Suppressor macrophage treated with lipopolysaccharide for 4 hours (primary cell): ENCODE data around the gene MACROH2A2.
A peak's percentile ranks its signal among the peaks of the same experiment; 100 is the strongest.
"Not testable (repeated sequence)": the region's sequence is repeated elsewhere in the genome, so short reads cannot be mapped to it uniquely, and the experiment has no call there.

Experiments used
- DNase-seq: peaks from one replicate; pipeline ENCODE4 v3.0.0-alpha.2; 2020

MACROH2A2 gene

DNA sequence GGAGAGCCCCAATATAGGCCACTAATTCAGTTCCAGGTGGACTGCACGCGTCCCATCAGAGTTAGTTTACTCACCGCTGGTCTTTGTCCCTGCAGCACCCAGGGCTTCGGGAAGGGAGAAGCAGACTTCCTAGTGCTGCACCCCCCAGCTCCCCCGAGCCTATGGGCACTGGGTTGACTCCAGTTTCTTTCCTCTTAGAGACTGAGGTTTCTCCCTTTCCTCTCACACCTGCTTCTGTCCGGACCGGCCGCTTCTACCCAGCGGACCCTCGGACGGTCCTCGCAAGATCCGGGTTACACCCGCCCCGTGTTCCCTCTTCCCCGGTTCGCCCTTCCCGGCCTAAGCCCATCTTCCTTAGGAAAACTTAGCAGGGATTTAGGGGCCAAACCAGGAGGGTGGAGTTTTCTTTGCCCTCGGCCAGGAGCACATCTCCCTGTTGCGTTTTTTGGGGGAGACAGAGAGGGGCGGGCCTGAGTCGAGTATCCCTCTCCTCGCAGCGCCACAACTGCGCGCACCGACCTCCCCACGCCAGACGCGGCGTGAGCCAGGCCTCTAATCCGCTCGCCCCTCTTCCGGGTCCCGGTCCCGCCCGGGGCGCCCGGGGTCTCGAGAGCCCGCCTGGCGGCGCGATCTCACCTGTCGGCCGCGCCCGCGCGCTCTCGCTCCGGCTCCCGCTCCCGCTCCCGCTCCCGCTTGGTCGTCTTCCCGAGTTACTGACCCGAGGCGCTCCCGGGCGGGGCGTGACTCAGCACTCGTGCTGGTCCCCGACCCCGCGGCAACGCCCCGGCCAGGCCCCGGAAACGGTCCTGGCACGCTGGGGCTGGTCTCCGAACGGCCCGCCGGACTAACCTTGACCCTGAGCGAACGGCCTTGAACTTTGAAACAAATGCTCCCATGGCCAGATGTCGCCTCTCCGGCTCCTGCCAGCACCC lies 79.7 kb downstream of the MACROH2A2 start, which contains the start of gene AIFM2:
Gene AIFM2 (minus strand): TSS at position 728 of the 932 bp plus-strand sequence. CDS start 8,741 bp downstream, outside the sequence.
- peak; percentile 76 for DNase-seq

DNA sequence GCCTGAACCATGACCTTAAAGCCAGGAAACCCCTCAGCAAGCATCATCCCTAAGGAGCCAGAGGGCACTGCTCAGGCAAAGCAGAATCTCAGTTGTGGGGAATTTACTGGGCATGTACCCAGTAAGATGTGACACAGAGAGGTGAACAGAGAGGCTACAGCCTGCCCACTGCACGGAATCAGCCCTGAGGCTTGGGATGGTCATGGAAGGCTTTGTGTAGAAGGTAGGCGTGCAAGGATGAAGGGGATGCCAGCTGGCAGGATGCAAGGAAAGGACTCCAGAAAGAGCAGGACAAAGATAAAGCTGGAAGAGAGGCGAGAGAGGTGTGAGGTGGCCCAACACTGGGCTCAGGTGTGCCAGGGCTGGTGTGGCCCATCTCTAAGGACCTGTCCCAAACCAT lies 82.4 kb downstream of the MACROH2A2 start:
- no peak for DNase-seq

DNA sequence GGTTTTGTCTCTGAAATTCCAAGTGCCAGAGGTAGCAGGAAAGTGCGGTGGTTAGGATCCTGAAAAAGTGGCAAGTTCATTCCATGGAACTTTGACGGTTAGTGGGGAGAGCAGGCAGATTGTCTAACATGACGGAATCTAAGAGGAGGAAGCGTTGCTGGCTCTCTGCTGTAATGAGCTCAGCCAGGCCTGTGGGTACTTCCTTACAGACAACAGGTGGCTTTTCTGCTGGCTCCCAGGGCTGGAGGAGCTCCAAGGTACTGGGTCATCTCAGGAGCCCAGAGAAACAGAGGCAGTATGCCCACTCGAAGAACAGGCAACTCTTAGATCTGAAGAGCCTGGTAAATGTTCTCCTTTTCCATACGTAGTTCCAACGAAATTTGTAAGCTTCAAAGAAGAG lies 83.0 kb downstream of the MACROH2A2 start:
- no peak for DNase-seq

DNA sequence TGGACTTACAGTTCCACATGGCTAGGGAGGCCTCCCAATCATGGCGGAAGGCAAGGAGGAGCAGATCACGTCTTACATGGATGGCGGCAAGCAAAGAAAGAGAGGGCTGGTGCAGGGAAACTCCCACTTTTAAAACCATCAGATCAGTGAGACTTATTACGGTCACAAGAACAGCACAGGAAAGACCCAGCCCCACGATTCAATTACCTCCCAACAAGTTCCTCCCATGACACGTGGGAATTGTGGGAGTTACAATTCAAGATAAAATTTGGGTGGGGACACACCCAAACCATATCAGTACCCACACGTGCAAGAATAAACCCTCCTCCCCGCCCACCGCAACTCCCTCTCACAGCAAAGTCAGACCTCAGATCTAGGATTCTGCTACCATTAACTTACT lies 84.5 kb downstream of the MACROH2A2 start:
- no peak for DNase-seq

DNA sequence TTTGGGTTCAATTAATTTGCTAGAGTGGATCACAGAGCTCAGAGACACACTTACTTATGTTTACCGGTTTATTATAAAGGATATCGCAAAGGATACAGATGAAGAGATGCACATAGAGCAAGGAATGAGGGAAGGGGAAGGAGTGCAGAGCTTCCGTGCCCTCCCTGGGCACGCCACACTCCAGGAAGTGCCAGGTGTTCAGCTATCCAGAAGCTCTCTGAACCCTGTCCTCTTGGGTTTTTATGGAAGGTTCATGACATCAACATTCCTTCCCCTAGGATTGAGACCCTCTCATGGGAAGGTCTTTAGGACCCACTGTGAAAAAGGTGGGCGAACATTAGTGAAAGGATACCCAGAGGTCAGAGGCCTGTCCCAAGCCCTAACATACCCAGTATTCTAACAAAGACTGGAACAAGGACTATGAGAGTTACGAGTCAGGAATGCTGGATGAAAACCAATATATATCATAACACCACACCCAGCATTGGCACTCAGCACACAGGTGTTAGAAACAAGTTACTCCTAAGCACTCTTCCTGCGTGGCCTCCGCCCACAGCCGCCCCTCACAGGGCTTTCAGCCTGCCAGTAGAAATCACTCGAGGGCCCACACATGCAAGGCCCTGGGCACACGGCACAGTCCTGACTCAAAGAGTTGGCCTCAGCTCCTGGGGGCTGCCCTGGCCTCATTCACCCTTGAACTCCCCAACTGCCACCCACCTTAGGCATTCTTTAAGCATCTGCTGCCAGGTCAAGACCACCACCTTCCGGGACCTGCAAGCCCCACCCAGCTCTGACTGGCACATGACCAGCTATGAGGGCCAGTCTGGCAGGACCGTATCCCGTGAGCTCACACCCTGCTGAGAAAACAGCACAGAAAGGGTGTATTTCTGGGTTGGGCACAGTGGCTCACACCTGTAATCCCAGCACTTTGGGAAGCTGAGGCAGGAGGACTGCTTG lies 85.6 kb downstream of the MACROH2A2 start:
- no peak for DNase-seq

DNA sequence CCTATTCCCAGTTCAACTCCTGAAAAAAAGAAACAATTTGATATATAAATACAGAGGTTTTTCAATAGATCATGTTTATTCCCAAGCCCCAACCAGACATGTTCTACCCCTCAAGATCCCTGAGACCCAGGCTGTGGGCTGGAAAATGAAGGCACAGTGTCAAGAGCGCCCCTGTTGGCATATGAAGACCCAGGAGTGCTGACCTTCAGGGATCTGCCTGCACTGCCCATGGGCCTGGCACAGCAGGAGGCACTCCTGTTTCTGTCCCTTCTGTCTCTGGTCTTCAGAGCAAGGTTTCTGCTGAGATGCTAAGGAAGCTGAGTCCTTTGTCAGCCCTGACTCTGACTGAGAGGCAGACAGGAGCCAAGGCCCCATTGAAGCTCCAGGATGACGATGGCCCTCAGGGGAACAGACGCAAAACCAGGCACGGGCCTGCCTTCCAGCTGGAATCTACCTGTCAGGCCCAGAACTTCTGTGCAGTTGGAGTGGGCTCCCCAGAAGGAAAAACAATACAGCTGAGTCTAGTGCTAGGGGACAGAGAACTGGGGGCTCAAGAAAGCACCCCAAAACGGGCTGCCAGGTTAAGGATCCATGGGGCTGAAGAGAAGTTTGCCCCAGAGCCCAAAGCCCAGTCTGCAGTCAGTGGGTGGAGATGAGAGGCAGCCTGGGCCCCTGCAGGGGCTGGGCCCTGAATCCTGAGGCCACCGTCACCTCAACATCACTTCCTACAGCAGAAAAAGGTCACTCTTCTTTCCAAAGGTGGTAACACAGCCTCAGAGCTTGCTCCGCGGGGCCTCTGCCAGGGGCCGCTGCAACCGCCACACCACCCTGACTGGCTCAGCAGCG lies 86.7 kb downstream of the MACROH2A2 start:
- no peak for DNase-seq

DNA sequence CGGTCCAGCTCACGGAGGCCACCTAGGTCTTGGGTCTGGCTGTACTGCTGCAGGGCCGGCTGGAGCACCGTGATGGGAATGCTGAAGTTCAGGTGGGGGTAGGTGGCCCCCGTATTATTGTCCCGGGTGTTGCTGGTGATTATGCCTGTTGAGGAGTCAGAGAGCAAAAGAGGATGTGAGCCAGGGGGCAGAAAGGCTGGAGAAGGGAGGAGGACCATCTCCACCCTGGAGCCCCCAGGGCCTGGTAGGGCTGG lies 87.3 kb downstream of the MACROH2A2 start:
- no peak for DNase-seq

DNA sequence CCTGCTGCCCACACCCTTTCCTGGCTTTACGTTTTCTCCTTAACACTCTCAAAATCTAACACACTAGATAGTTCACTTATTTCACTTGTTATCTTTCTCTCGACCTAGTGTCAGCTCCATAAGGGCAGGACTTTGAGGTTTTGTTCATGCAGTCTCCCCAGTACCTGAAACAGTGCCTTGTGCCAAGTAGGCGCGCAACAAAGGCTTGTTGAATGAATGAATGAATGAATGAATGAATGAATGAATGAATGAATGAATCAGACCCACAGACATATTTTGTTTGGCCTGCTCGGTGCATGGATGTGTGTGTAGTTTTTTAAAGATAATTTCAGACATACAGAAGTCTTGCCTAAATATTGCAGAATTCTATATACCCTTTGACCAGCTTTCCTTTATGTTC lies 87.7 kb downstream of the MACROH2A2 start:
- DNase-seq, result no peak

DNA sequence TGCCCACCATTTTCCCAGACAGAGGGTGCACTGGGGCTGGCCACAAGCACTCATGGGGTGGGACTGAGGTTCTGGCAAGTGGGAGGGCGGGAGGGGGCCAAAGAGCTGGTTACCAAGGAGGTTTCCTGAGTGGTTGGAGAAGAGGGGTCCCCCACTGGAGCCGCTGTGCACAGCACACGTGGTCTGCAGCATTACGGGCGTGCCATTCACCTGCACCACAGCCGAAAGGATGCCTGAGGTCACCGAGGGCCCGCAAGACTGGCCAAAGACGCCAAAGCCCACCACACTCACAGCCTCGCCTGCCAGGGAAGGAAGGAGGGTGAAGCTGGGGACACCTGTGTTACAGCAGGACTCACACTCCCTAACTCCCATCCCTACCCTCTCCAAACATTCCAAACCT lies 89.9 kb downstream of the MACROH2A2 start:
- no peak for DNase-seq

DNA sequence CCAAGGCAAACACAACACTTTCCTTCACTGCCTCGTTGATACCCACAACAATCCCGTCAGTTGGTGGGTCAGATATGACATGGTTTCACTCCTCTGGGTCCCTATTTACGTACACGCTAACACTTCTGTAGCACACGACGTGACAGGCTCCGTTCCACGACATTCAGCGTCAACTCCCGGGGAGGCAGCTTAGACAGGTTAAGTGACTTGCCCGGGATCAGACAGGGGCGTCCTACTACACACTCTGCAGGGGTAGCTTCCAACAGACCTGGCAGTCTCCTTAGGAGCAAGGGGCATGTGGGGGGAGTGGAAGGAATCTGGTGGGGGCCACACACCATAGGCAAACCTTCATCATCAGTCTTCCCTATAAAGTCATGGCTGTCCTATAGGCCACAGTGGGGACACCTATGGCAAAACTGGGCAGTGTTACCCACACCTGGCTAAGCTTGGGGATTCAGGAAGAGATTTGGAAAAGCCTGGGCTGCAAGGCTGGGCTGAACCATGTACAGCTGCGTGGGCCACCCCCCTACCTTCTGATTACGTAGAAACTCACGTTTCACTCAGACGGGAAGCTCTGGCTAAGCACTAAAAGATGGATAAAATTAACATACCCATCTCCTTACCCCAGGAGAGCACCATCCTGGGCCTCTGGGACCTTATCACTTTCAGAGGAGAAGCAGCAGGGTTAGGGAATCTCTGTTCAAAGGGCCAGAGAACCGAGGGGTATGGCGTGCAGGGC lies 91.9 kb downstream of the MACROH2A2 start:
- no peak for DNase-seq

DNA sequence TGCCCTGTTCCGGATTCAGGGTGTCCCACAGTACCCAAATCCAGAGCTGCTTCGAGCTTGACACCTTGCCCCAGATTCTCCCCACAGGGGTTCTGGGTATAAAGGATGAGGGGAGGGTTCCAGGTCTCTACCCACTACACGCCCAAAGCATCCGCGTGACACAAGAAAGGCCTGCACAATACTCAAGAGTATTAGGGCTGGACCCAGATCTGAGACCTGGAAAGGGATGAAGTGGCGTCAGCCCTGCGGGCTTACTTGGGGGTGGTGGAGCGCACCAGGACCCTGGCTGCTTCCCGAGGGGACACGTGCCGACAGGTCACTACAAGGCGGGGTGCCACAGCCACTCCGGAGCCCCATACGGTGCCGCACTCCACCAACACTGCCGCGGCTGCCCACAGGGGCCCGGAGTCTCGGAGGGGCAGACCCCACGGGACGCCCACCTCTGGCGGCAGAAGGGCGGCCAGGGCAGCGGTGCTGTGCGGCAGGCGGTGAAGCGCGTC lies 92.6 kb downstream of the MACROH2A2 start:
- DNase-seq, result no peak

DNA sequence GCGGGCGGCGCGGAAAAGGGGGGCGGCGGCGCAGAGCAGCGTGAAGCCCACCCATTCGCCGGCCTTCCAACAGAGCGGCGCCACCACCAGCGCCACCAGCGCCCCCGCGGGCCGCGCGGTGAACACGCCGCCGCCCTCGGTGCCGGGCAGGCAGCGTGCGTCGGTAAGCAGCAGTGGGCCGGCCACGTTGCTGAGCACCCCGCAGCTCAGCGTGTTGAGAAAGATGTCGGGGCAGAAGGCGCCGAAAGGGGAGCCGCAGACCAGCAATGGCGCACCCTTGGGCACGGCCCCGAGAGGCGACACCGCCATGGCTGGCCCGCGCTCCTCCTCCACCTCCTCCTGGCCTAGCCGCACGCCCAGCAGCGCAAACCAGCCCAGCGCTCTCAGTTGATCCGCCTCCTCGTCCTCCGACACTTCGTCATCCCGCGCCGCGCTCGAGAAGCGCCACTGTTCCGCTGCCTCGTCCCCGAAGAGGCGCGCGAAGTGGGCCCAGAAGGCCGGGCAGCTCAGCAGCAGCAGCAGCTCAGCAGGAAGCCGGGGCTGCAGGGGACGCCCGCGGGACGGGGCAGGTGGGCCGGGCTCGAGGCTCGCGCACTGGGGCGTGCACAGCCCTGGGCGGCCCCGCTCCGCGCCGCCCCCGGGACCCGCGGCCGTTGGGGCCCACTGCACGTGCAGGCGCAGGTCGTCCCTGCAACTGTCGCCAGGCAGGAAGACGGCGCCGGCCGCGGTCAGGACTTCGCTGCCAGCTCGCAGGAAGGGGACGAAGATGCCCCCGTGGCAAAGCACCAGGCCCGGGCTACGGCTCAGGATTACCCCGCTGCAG lies 93.2 kb downstream of the MACROH2A2 start:
- DNase-seq, result peak; percentile 70

DNA sequence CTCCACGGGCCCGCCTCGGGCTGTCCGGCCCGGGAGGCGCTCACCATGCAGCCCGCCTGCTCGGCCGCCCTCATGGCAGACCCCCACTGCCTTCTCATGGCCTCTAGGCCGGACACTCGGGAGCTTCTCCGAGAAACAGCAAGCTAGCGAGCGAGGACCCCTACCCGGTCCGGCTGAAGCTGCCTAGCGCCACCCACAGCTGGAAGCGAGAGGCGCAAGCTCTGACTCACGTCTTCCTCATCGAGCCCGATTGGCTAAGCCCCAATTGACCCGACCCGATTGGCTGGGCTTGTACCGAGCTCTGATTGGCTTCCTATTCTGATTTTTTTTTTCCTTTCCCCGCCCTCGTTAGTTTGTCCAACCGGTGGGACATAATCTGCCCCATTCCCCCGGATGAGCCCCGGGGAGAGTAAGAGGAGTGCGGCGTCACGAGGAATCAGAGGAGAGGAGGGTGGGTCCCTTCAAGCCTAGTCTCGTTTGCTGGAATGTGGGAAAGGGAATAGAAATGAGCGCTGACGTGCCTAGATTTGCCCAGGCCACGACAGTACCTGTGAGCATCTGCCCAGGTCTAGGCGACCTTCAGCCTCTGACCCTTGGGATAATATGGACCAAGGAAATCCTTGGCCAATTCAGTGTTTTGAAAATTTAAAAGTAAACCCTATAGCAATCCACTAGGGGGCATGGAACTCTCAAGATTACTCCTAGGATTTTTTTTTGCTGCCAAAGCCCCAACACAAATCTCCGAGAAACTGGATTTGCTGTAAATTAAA lies 94.0 kb downstream of the MACROH2A2 start, which contains the start of gene TYSND1:
Gene TYSND1 (minus strand): TSS at position 212 of the 770 bp plus-strand sequence. CDS start 114 bp downstream, at position 98.
- peak; percentile 96 for DNase-seq

DNA sequence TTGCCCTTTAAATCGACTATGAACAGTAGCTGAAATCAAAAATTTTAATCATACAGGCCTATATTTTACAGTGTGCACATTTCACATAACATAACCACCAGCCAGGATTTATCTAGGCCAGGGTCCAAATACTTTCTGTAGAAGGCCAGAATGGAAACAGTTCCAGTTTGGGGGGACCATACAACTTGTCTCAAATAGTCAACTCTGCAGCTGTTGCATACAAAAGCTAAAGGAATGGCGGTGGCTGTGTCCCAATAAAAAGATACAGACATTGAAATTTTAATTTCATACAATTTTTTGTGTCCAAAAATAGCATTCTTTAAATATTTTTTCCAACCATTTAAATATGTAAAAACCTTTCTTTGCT lies 94.6 kb downstream of the MACROH2A2 start:
- DNase-seq, result no peak

DNA sequence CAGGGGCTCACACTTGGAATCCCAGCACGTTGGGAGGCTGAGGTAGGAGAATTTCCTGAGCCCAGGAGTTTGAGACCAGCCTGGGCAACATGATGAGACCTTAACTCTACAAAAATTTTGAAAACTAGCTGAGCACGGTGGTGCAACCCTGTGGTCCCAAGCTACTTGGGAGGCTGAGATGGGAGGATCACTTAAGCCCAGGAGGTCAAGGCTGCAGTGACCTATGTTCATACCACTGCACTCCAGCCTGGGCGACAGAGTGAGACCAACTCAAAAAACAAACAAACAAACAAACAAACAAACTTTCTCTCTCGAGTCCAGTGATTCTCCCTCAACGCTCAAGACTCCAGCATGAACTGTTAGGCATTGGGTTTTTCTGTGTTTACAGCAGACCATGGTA lies 95.9 kb downstream of the MACROH2A2 start:
- no peak for DNase-seq

DNA sequence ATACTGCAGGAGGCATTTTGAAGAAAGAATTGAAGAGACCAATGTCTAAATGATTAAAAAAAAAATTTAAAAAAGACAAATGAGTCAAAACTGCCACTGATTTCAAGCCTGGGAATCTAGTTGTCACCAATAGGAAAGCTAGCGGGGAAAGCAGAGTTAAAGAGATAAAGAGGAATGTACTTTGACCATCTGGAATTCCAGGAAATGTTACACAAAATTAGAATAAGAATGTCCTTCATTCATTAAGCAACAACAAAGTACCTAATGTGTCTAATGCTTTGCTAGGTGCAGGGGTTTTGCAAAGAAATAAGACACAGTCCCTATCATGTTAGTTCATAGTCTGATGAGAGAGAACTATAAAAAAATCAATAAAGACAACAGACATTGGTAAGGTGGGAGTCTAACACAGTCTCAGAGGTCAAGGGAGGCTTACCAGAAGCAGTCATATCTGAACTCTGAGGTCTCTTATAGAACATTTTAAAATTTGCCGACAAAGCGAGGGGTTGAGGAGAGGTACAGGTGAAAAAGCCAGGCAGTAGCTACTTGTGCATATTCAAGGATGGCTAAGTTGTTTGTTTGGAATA lies 102.7 kb downstream of the MACROH2A2 start:
- DNase-seq, result no peak

DNA sequence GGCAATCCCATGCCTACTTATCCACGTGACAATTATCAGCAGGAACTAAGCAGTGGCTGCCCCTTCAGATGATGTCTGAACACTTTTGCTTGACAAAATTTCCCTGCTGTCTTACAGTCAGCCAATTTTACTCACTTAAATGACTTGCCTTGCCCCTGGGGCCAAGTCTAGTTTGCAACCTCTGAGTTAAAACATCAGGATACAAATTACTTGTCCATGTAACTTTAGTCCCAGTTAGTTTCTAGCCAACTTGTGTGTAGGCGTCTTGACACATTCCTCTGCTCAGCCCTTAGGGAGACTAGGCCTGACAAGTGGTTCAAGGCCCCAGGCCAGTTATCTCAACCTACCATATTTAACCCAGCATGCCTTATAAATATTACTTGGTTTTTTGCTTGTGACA lies 105.5 kb downstream of the MACROH2A2 start:
- no peak for DNase-seq

DNA sequence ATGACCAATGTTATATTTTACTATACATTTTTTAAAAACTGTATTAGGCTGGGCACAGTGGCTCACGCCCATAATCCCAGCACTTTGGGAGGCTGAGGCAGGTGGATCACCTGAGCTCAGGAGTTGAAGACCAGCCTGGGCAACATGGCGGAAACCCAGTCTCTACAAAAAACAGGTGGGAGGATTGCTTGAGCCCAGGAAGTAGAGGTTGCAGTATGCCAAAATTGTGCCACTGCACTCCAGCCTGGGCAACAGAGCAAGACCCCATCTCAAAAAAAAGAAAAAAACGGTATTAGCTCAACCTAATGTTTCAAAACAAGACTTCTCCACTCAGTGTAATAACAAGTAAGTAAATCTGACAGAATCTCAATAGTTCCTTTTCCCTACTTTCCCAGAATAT lies 106.7 kb downstream of the MACROH2A2 start:
- not testable (repeated sequence) for DNase-seq

DNA sequence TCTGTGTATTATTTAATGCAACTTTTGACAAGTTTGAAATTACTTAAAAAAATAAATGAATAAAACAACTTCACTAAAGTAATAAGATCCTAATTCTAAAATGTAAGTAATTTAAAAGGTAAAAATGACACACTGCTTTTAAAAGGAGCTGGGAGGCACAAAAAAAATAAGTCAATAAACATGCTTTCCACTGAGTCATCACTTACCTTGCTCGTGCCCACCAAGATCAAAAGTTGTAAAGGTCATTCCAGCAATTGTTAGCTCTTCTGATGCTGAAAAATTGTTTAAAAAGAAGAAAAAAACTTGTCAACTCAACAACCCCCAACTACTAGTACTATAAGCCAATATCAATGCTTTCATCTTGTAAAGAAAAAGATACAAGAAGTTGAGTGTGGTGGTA lies 108.2 kb downstream of the MACROH2A2 start:
- no peak for DNase-seq
